NCI-H774 (cell line): ENCODE results near the gene ZNF888.
"Not testable (repeated sequence)": the region's sequence is repeated elsewhere in the genome, so short reads cannot be mapped to it uniquely, and the experiment has no call there.

Source experiments
- DNase-seq: peaks from one replicate; lab custom pipeline; 2025; lab: John Stamatoyannopoulos, UW

Gene ZNF888

GRCh38 chr19:52872996-52873395 is 50.2 kb downstream of the ZNF888 start:
- not testable (repeated sequence) for DNase-seq

GRCh38 chr19:52871466-52871865 is 51.8 kb downstream of the ZNF888 start:
- DNase-seq, result no peak

- not testable (repeated sequence) for DNase-seq
Observed at GRCh38 chr19:52868031-52868430, 55.2 kb downstream of the ZNF888 start.

GRCh38 chr19:52857378-52858191 is 65.6 kb downstream of the ZNF888 start, which contains the start of gene ZNF468:
ZNF468 (minus strand) TSS chr19:52857619; CDS start chr19:52854272, 3,347 bp downstream.
- DNase-seq, result peak; percentile 84

- DNase-seq, result not testable (repeated sequence)
Observed at GRCh38 chr19:52856540-52857377, 66.5 kb downstream of the ZNF888 start.
